GM21360 (cell line): Measurements from ENCODE around the gene KPNA1.
"Not testable (repeated sequence)": the region's sequence is repeated elsewhere in the genome, so short reads cannot be mapped to it uniquely, and the experiment has no call there.

Experiments
- ATAC-seq: cut with Tn5 transposase; IDR thresholded peaks from one replicate; pipeline ENCODE4 v1.9.1; 2021; ENCODE audit warnings: mild to moderate bottlenecking, moderate library complexity; ENCODE audit not compliant: unreplicated experiment

The KPNA1 gene

DNA sequence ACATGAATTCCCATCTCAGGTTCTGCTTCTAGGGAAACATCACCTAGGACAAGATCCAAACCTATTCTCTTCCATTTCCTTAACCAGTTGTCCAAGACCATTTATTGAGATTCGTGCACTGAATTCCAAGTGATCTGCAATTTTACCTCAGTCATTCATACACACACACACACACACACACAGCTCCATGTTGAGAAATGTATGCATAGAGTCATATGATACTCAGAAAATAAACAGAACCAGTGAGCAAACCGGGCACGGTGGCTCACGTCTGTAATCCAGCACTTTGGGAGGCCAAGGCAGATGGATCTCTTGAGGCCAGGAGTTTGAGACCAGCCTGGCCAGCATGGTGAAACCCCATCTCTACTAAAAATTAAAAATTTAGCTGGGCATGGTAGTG, 6.1 kb upstream of the KPNA1 start:
- ATAC-seq: no peak

- ATAC-seq: no peak
Observed at GRCh38 chr3:122519693-122520092, 5.0 kb upstream of the KPNA1 start.

DNA sequence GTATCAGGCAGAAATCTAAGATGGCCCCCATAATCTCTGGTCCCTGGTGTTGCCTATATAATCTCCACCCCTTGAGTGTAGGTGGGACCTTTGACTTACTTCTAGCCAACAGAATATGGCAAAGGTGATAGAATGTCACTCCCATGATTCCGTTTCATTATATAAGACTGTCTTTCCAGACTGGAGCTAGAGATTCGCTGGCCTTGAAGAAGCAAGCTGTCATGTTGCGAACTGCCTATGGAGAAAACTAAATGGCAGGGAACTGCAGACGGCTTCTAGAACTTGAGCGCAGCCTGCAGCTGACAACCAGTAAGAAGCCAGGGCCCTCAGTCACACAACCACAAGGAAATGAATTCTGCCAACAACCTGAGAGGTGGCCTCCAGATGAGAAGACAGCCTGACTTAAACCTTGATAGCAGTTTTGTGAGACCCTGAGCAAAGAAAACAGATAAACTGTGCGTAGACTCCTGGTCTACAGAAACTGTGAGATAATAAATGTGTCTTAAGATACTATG, 2.2 kb upstream of the KPNA1 start:
- no peak for ATAC-seq

DNA sequence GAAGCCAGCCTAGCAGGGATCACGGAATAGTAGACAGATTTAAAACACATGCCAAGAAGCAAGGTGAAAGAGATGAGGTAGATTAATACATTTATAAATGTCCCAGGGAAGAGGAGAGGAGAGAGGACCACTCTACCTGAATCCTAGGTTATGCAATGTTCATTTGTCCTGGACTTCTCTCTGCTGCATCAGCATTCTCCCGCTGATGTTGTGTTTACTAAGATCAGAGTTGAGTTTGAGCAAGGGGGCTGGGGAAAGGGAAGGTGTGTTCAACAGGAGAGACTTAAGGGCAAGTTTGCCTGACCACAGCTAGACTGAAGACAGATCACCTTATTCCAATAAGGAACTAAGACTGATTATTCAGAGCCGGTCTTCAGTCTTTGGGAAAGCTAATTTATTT, 1.1 kb upstream of the KPNA1 start:
- no peak for ATAC-seq

GRCh38 chr3:122515020-122515468, 305 bp upstream of the KPNA1 start:
- no peak for ATAC-seq

DNA sequence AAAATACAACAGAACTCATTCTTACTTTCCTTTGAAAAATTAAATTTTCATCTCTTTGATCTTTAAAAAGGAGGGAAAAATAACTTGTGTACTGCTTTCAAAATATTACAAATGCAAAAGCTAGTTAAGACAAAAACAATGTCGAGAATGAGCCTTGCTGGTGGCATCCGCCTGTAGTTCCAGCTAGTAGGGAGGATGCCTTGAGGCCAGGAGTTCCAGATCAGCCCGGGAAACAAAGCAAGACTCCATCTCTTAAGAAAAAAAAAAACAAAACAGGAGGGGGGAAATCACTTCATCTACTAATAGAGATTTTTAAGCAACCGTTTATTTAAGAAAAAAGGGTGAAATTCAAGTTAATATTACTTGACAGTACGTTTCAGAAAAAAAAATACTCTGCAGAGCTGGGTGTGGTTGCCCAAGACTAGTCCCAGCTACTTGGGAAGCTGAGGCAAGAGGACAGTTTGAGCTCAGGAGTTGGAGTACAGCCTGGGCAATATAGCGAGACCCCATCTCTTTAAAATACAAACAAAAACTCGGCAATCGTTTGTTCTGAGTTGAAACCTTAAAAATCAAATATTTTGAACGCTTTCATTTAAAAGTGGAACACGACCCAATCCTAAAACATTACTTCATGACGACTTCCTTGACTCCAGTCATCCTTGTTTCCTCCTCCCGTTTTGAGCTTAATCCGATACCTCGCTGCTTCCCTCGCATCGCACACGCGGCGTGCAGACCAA, 1.2 kb downstream of the KPNA1 start:
- no peak for ATAC-seq

DNA sequence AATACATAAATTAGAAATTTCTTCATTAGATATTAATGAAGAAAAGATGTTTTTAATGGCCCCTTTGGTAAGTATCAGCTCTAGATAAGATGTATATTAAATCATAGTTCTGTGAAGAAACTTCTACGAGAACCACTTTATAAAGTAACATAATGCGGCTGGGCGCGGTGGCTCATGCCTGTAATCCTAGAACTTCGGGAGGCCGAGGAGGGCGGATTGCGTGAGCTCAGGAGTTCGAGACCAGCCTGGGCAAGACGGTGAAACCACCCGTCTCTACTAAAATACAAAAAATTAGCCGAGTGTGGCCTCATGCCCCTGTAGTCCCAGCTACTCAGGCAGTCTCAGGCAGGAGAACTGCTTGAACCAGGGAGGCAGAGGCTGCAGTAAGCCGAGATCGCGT, 2.5 kb downstream of the KPNA1 start:
- no peak for ATAC-seq

- ATAC-seq: no peak
Observed at GRCh38 chr3:122510878-122511535, 3.7 kb downstream of the KPNA1 start.

DNA sequence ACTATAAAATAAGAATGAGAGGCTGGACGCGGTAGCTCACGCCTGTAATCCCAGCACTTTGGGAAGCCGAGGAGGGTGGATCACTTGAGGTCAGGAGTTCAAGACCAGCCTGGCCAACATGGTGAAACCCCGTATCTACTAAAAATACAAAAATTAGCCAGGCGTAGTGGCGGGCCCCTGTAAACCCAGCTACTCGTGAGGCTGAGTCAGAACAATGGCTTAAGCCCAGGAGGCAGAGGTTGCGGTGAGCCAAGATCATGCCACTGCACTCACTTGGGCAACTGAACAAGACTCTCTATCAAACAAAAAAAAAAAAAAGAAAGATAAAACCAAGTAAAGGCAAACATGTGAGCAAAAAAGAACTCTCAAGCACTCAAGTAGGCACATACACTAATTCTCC, 5.8 kb downstream of the KPNA1 start:
- not testable (repeated sequence) for ATAC-seq

GRCh38 chr3:122508135-122508914, 6.4 kb downstream of the KPNA1 start:
- no peak for ATAC-seq

DNA sequence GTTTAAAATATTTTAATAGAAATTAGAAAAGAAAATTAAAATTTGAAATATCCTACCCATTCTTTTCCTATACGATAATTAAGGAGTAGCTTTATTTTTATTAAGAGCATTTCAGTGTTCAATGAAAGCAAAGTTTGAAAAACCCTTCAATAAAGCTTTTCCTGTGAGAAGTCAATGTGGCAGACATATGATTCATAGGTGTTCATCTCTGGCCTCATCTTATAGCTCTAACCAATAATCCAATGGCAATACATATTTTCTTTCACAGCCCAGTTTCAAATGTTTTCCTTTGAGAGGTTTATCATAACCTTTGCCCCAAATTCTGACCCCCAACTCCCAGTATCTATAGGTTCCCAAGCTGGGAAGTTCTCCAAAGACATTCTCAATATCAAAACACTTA, 8.3 kb downstream of the KPNA1 start:
- no peak for ATAC-seq

DNA sequence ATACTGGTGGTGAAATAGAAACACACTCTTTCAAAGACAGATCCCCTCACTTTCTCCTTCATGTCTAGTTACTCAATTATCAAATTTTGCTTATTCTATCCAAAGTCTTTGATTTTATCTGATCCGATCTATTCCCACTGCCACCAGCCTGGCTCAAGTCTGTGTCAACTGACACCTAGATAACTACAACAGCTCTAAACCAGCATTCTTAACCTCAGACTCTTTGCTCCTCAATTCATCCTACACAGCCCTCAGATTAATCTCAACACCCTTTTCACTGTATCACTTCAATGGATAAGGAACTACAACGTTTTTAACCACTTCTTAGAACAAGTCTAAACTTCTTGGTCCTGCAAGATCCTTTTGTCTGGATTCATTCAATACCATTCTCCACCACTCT, 9.1 kb downstream of the KPNA1 start:
- no peak for ATAC-seq

GRCh38 chr3:122502941-122503340, 11.8 kb downstream of the KPNA1 start:
- ATAC-seq: no peak

- no peak for ATAC-seq
Observed at GRCh38 chr3:122502139-122502538, 12.6 kb downstream of the KPNA1 start.

DNA sequence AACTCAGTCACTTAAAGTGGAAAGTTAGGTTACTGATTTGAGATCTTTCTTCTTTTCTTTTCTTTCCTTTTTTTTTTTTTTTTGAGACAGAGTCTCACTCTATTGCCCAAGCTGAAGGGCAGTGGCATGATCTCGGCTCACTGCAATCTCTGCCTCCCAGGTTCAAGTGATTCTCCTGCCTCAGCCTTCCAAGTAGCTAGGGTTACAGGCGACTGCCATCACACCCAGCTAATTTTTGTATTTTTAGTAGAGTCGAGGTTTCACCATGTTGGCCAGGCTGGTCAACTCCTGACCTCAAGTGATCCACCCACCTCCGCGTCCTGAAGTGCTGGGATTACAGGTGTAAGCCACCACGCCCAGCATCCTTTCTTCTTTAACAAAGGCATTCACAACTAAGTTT, 13.8 kb downstream of the KPNA1 start:
- not testable (repeated sequence) for ATAC-seq

DNA sequence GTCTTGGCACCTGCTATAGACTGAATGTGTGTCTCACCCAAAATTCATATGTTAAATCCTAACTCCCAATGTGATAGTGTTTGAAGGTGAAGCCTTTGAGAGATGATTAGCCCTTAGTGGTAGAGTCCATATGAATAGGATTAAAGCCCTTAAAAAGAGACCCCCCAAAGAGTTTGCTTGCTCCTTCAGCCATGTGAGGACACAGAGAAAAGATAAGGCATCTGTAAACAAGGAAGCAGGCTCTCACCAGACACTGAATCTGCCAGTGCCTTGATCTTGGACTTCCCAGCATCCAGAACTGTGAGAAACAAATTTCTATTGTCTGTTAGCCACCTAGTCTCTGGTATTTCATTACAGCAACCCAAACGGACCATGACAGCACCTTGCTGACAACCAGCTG, 16.6 kb downstream of the KPNA1 start:
- ATAC-seq: no peak

- ATAC-seq: peak; percentile 75
Observed at GRCh38 chr3:122497425-122497824, 17.3 kb downstream of the KPNA1 start.

DNA sequence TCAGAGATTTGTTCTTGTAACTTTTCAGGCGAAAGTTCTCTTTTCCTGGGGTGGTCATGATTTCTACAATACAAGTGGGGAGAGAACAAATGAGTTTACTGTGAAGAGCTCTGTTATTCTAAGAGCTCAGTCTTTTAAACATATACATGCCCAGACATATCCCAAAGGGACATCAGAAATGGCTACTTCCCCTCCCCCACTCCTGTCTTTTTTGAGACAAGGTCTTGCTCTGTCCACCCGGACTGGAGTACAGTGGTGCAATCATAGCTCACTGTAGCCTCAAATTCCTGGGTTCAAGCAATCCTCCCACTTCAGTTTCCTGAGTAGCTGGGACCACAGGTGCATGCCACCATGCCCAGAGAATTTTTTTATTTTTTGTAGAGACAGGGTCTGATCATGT, 18.2 kb downstream of the KPNA1 start:
- ATAC-seq: no peak

- ATAC-seq: no peak
Observed at GRCh38 chr3:122493296-122493695, 21.4 kb downstream of the KPNA1 start.

DNA sequence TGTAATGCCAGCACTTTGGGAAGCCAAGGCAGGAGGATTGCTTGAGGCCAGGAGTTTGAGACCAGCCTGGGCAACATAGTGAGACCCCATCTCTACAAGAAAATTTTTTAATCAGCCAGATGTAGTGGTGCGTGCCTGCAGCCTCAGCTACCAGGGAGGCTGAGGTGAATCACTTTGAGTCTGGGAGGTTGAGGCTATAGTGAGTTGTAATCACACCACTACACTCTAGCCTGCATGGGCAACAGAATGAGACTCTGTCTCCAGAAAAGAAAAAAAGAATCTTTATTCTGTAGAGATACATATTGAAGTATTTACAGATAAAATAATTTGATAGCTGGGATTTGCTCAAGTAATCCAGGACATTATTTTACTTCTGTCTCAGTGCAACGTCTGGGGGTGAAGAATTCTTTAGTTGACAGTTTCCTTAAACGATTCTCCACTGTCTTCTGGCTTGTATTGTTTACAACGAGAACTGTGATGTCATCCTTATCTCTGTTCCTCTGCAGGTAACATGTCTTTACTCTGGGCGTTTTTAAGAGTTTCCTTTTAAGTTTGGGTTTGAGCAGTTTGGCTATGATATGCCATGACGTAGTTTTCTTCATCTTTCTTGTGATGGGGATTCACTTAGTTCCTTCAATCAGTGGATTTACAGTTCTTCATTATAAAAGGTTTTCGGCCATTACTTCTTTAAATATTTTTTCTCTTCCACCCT, 26.3 kb downstream of the KPNA1 start:
- ATAC-seq: no peak

DNA sequence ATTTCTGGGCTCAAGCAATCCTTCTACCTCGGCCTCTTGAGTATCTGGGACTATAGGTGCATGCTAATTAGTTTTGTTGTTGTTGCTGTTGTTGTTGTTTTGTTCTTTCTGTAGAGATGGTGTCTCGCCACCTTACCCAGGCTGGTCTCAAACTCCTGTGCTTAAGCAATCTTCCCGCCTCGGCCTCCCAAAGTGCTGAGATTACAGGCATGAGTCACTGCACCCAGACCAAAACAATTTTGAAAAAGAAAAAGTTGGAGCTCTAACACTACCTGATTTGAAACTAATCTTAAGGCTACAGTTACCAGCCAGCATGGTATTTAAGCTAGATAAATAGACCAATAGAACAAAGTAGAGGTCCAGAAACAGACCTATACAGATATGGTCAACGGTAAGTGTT, 29.8 kb downstream of the KPNA1 start:
- no peak for ATAC-seq
